HEK293T (cell line): ENCODE results near the gene CLMP.

Experiments used
- BHLHE40 ChIP-seq: fragments of 450-650 bp; IDR thresholded peaks from 2 replicates; pipeline ENCODE4 v1.6.1; 2016; ENCODE audit warnings: mild to moderate bottlenecking, moderate library complexity, borderline replicate concordance
- CTBP1 ChIP-seq: fragments of 450-650 bp; IDR thresholded peaks from 2 replicates; pipeline ENCODE4 v1.6.1; 2016; ENCODE audit warnings: borderline replicate concordance
- FOXM1 ChIP-seq: fragments of 450-650 bp; IDR thresholded peaks from 2 replicates; pipeline ENCODE4 v1.6.1; 2017; ENCODE audit warnings: mild to moderate bottlenecking, borderline replicate concordance
- LEF1 ChIP-seq: fragments of 450-650 bp; IDR thresholded peaks from 2 replicates; pipeline ENCODE4 v1.6.1; 2017; ENCODE audit warnings: mild to moderate bottlenecking, borderline replicate concordance
- SP1 ChIP-seq: fragments of 450-650 bp; IDR thresholded peaks from 2 replicates; pipeline ENCODE4 v1.6.1; 2017
- SUZ12 ChIP-seq: fragments of 450-650 bp; IDR thresholded peaks from 2 replicates; pipeline ENCODE4 v1.6.1; 2016; ENCODE audit warnings: mild to moderate bottlenecking

- no peak for TF ChIP-seq SUZ12
- no peak for TF ChIP-seq SP1
- TF ChIP-seq FOXM1 = no peak
- TF ChIP-seq LEF1 = no peak
- no peak for TF ChIP-seq CTBP1
- TF ChIP-seq BHLHE40 = no peak
These were observed 46.1 kb downstream of the CLMP start for GRCh38 chr11:123148965-123149364.
